Activated CD4-positive, alpha-beta T cell treated with anti-CD3 and anti-CD28 coated beads, Interleukin-2, amount 50 U/mL, for 16 hours (primary cell): ENCODE measurements around the gene ZHX3.

Source experiments
- DNase-seq: peaks from one replicate; pipeline ENCODE4 v3.0.0-alpha.2; 2020

ZHX3 gene

DNA sequence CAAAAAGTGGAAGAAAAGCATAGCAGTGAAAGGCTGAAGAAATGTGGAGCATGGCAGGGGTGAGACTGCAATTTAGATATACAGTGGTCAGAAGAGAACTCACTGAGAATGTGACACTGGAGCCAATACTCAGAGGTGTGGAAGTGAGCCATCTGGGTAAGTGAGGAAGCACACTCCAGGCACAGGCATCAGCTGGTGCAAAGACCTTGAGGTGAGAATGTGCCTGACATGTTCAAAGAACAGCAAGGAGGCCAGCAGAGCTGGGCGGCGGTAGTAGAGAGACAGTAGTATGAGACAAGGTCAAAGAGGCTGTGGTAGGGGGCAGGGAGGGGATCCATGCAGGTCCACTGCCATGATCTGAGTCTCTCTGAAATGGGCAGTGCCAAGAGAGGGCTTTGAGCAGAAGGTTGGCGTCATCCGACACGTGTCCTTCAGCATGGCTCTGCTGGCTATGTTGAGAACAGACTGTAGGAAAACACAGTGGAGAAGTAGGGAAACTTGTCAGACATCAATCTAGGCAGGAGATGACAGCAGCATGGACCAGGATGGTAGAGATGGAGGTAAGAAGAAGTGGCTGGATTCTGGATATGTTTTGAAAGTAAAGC, 95.8 kb downstream of the ZHX3 start:
- DNase-seq = no peak

- no peak for DNase-seq
These were observed 97.7 kb downstream of the ZHX3 start for GRCh38 chr20:41219824-41220223.

DNA sequence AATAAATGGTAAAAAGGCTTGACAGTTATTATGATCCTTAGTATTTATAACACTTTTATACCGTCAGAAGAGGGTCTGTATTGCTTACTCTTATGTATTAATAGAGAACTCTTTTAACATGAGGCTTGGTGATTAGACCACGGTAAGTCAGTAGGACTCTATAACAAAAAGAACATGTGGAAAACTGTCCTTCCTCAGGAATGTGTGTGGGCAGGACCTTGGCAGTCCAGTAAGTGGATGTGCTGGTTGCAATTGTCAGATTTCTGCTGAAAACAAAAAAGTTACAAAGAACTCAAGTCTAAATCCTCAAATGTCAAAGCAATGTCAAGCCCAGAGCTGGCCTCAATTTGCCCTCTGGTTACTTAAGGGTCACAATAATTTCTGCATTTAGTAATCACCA, 99.1 kb downstream of the ZHX3 start:
- no peak for DNase-seq

GRCh38 chr20:41217422-41217821, 100.1 kb downstream of the ZHX3 start:
- no peak for DNase-seq

DNA sequence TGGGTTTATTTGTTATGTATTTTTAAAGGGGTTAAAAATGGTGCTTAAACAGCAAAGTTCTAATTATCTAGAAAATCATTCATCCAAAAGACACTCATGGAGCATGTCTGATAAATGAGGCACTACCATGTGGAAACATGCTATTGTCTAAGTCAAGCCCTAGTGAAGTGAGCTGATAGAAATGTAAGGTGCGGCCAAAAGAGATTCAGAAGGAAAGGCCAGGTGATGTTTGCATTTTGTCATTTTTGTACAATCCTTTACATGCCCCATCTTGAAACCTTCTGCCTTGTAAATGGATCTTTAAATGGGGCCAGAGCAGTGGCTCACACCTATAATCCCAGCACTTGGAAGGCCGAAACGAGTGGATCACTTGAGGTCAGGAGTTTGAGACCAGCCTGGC, 102.9 kb downstream of the ZHX3 start:
- DNase-seq = no peak

GRCh38 chr20:41214202-41214601, 103.3 kb downstream of the ZHX3 start:
- DNase-seq = no peak

DNA sequence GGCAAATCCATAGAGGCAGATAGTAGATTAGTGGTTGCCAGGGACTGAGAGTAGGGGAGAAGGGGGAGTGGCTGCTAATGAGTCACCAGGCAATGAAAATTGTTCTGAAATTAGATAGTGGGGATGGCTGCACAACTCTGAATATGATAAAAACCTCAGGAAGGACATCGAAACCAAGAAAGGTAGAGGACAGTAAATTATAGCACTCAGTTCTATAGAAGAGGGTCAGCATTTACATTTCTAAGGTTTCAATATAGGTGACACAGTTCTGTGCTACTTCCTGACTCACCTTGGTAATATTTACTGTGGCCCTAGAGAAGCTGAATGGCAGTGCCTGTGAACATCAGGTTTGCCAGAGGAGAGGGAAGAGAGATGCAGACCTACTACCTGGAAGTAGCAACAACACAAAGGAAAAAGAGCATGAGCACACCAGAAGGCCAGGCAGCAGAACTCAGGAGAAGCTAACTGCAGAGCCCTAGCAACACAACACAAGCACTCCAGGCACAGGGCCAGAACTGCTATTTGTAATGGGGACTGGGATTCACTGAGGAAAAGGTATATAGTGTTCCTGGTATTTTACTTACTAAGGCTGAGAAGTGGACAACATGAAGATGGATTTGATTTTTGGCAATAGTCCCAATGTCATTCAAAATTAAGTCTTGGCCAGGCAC, 104.2 kb downstream of the ZHX3 start:
- DNase-seq = no peak

GRCh38 chr20:41205313-41205712, 112.2 kb downstream of the ZHX3 start:
- no peak for DNase-seq

- DNase-seq = no peak
These were observed 112.9 kb downstream of the ZHX3 start for GRCh38 chr20:41204304-41205265.

- DNase-seq = no peak
These were observed 113.9 kb downstream of the ZHX3 start for GRCh38 chr20:41203660-41204059.

- DNase-seq = no peak
These were observed 115.1 kb downstream of the ZHX3 start for GRCh38 chr20:41202426-41202825.

GRCh38 chr20:41201760-41202159, 115.8 kb downstream of the ZHX3 start:
- DNase-seq = no peak

DNA sequence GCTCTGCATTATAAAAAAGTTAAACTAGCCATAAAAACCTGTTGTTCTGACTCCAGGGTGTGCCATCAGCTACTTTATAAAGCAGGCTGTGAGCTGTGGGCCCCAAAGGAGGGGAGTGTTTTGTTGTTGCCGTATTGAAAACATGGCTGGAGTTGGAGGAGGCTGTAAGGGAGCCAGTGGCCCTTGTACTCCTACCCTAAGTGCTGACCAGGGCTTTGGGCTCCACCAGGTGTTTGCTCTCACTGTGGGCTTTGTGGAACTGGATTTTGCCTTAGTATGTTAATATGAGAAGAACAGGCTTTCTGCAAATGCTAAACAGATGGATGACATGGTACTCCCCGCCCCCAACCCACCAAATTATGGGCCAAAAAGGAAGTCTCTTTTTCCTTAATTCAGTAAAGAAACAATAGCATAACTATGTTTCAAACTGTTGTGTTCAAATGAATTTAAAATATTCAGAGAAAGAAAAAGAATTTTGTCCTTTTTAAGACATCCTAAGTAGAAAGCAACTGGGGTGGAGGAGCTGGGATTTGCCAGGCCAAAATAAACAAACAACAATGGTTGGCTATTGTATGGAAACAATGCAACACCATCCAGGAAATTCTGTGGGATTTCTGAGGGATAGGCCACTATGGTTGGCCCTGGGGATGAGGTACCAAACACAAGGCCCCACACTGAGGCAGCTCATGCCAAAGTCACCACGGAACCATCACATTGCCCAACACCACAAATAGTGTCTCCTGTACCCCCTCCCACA, 116.9 kb downstream of the ZHX3 start:
- no peak for DNase-seq

- no peak for DNase-seq
These were observed 119.1 kb downstream of the ZHX3 start for GRCh38 chr20:41198443-41198842.

DNA sequence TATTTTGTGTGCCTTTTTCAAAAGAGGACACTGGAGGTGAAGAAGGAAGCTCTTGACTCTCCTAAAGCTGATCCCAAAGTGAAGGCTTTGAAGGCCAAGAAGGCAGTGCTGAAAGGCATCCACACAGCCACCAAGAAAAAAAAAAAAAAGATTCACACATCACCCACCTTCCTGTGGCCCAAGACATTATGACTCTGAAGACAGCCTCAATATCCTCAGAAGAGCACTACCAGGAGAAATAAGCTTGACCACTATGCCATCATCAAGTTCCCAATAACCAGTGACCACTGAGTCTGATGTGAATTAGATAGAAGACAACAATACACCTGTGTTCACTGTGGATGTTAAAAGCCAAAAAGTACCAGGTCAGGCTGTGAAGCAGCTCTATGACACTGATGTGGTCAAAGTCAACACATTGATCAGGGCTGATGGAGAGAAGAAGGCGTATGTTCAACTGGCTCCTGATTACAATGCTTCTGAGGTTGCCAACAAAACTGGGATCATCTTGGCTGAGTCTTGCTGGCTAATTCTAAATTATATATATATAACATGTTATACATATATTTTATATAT, 120.8 kb downstream of the ZHX3 start:
- DNase-seq = no peak

- no peak for DNase-seq
These were observed 125.0 kb downstream of the ZHX3 start for GRCh38 chr20:41192575-41192974.

- DNase-seq = no peak
These were observed 125.7 kb downstream of the ZHX3 start for GRCh38 chr20:41191562-41192500.

- DNase-seq = no peak
These were observed 129.9 kb downstream of the ZHX3 start for GRCh38 chr20:41187668-41188067.

DNA sequence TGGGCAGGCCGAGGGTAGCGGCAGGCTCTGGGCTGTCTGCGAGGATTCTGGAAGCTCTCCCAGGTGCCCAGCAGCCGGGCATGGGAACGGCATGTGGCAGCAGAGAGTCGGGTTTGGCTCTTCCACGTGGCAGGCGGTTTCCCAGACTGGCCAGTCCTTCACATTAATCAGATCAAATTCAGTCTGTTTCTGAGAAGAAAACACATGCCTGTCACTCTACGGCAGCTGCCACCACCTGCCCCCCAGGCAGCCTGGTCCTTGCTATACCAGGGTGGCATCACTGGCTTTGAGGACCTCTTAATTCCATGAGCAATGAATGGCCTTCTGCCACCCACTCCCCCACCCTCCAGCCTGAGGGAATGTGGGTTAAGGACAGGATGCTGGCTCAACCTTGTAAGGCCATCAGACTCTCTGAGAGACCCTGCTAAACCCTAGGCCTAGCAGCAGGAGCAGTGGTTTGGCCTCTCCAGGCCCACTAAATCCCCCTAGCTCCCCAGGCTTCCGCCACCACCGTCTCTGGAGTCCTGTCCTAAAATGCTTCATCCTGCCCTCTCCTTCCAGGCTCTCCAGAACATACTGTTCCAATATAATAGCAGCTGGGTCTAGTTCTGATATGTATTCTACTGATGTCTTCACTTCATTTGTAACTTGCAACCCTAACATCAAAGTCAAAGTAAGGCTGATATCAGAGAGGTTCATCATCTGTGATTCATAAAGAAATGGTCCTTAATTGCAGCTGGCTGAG, 132.3 kb downstream of the ZHX3 start:
- no peak for DNase-seq

- no peak for DNase-seq
These were observed 133.7 kb downstream of the ZHX3 start for GRCh38 chr20:41183831-41184230.

- DNase-seq = no peak
These were observed 134.1 kb downstream of the ZHX3 start for GRCh38 chr20:41183391-41183790.
